HG02840 (cell line): ENCODE measurements around the gene RPS26.
"Not testable (repeated sequence)": the region's sequence is repeated elsewhere in the genome, so short reads cannot be mapped to it uniquely, and the experiment has no call there.

Experiments used
- ATAC-seq: cut with Tn5 transposase; IDR thresholded peaks from one replicate; pipeline ENCODE4 v1.9.1; 2021; ENCODE audit warnings: mild to moderate bottlenecking, moderate library complexity, moderate number of reproducible peaks; ENCODE audit not compliant: unreplicated experiment, low FRiP score

RPS26 gene

DNA sequence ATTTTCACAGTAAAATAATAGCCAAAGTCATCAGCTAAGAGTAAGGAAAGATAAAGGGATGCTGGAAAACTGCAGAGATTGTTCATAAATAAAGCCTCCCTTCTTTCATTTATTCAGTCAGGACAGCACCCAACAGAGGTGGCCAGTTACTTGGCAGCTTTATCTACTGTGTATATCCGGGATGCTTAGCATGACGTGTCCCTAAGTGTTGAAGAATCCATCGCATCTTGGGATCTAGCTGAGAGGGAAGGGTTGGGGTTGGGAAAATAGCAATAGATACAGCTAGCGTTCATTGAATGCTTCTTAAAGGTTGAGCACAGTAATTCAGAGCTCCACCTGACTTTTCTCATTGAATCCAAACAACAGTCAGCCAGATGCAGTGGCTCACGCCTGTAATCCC is 32.7 kb downstream of the RPS26 start:
- no peak for ATAC-seq

GRCh38 chr12:56077966-56078365 is 36.2 kb downstream of the RPS26 start:
- ATAC-seq = not testable (repeated sequence)

- ATAC-seq = no peak
Observed at GRCh38 chr12:56078427-56078826, 36.7 kb downstream of the RPS26 start.

- ATAC-seq = no peak
Observed at GRCh38 chr12:56078931-56079722, 37.4 kb downstream of the RPS26 start.

DNA sequence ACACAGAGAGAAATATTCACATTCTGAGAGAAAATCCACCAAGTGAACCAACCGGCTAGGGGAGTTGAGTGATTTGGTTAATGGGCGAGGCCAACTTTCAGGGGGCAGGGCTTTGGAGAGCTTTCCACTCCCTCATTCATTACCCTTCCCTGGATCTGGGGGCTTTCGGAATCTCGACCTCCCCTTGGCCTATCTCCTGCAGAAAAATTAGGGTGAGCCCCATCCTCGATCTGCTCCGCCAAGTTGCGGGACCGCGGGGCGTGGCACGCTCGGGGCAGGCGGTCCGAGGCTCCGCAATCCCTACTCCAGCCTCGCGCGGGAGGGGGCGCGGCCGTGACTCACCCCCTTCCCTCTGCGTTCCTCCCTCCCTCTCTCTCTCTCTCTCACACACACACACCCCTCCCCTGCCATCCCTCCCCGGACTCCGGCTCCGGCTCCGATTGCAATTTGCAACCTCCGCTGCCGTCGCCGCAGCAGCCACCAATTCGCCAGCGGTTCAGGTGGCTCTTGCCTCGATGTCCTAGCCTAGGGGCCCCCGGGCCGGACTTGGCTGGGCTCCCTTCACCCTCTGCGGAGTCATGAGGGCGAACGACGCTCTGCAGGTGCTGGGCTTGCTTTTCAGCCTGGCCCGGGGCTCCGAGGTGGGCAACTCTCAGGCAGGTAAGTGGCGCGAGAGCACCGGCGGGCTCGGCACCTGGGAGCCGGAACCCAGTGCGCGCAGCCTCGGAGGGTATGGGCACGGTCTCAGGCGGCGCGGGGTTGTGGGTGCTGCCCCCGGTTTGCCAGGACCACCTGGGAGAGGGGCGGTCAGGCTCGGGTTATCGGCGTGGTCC is 38.2 kb downstream of the RPS26 start, which contains the start of gene ERBB3:
ERBB3 (plus strand) TSS at position 443 of the 833 bp plus-strand sequence; CDS start at position 579, 136 bp downstream.
- ATAC-seq = no peak

- ATAC-seq = no peak
Observed at GRCh38 chr12:56080556-56081138, 38.9 kb downstream of the RPS26 start.

GRCh38 chr12:56081393-56082347 is 40.0 kb downstream of the RPS26 start:
- no peak for ATAC-seq

DNA sequence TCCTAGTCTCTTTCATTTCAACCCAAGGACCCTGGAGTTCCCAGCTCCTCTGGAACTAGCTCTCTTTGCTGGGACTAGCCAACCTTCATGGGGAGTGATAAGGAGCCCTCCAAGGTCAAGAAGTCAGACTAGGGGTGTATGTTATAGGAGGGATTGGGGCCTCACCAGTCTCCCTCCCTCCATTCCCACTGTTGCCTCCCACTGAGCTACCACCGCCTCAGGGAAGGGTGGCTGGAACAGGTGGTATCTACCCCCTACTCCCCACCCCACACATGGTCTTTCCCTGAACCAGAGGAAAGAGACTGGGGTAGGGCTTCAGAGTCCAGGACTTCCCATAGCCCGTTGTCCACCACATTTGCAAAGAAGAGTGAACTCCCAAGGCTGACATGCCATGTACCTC is 40.7 kb downstream of the RPS26 start:
- ATAC-seq = no peak

- no peak for ATAC-seq
Observed at GRCh38 chr12:56082967-56083366, 41.2 kb downstream of the RPS26 start.

DNA sequence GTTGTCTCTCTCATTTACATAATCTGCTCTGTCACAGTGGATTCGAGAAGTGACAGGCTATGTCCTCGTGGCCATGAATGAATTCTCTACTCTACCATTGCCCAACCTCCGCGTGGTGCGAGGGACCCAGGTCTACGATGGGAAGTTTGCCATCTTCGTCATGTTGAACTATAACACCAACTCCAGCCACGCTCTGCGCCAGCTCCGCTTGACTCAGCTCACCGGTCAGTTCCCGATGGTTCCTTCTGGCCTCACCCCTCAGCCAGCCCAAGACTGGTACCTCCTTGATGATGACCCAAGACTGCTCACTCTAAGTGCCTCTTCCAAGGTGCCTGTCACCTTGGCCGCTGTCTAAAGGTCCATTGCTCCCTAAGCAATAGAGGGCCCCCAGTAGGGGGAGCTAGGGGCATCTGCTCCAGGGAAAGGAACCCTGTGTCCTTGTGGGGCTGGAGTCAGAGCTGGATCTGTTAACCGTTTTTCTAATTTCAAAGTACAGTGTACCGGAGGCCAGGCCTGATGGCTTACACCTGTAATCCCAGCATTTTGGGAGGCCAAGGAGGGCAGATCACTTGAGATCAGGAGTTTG is 43.3 kb downstream of the RPS26 start:
- no peak for ATAC-seq

GRCh38 chr12:56086096-56086495 is 44.4 kb downstream of the RPS26 start:
- no peak for ATAC-seq

- no peak for ATAC-seq
Observed at GRCh38 chr12:56086608-56087007, 44.9 kb downstream of the RPS26 start.

GRCh38 chr12:56087220-56087619 is 45.5 kb downstream of the RPS26 start:
- no peak for ATAC-seq
